ENCODE measurements around the gene UBD.

UBD gene

GRCh38 chr6:29561606-29562181 is 2.2 kb upstream of the UBD start:
- no peak for DNase-seq (ENCODE audit: low read depth, low spot score)

GRCh38 chr6:29561091-29561490 is 1.6 kb upstream of the UBD start:
- DNase-seq (ENCODE audit: low read depth, low spot score): no peak

GRCh38 chr6:29558439-29559079 is 973 bp downstream of the UBD start:
- no peak for DNase-seq (ENCODE audit: low read depth, low spot score)

GRCh38 chr6:29557320-29557719 is 2.2 kb downstream of the UBD start:
- DNase-seq (ENCODE audit: low read depth, low spot score): no peak

GRCh38 chr6:29554764-29555163 is 4.8 kb downstream of the UBD start:
- DNase-seq (ENCODE audit: low read depth, low spot score): no peak

- peak; percentile 61 for DNase-seq (ENCODE audit: low read depth, low spot score)
Observed at GRCh38 chr6:29553268-29554057, 6.1 kb downstream of the UBD start.

GRCh38 chr6:29552512-29553051 is 7.0 kb downstream of the UBD start:
- peak; percentile 72 for DNase-seq (ENCODE audit: low read depth, low spot score)

GRCh38 chr6:29547573-29547972 is 12.0 kb downstream of the UBD start:
- no peak for DNase-seq (ENCODE audit: low read depth, low spot score)

- DNase-seq (ENCODE audit: low read depth, low spot score): no peak
Observed at GRCh38 chr6:29537714-29538403, 21.7 kb downstream of the UBD start.

GRCh38 chr6:29532320-29532951 is 27.1 kb downstream of the UBD start:
- DNase-seq (ENCODE audit: low read depth, low spot score): no peak

GRCh38 chr6:29531668-29532067 is 27.9 kb downstream of the UBD start:
- DNase-seq (ENCODE audit: low read depth, low spot score): no peak

- no peak for DNase-seq (ENCODE audit: low read depth, low spot score)
Observed at GRCh38 chr6:29530671-29531310, 28.7 kb downstream of the UBD start.

GRCh38 chr6:29529956-29530355 is 29.6 kb downstream of the UBD start:
- DNase-seq (ENCODE audit: low read depth, low spot score): no peak

GRCh38 chr6:29528988-29529560 is 30.5 kb downstream of the UBD start:
- DNase-seq (ENCODE audit: low read depth, low spot score): no peak

GRCh38 chr6:29528300-29528931 is 31.1 kb downstream of the UBD start:
- no peak for DNase-seq (ENCODE audit: low read depth, low spot score)

GRCh38 chr6:29527564-29527963 is 32.0 kb downstream of the UBD start:
- DNase-seq (ENCODE audit: low read depth, low spot score): no peak

GRCh38 chr6:29527126-29527525 is 32.4 kb downstream of the UBD start:
- no peak for DNase-seq (ENCODE audit: low read depth, low spot score)

- DNase-seq (ENCODE audit: low read depth, low spot score): no peak
Observed at GRCh38 chr6:29525311-29525639, 34.3 kb downstream of the UBD start.

- DNase-seq (ENCODE audit: low read depth, low spot score): no peak
Observed at GRCh38 chr6:29524444-29525310, 34.9 kb downstream of the UBD start.

All from astrocyte of the hippocampus (primary cell).